ENCODE data around the gene IVL.

IVL gene

DNA sequence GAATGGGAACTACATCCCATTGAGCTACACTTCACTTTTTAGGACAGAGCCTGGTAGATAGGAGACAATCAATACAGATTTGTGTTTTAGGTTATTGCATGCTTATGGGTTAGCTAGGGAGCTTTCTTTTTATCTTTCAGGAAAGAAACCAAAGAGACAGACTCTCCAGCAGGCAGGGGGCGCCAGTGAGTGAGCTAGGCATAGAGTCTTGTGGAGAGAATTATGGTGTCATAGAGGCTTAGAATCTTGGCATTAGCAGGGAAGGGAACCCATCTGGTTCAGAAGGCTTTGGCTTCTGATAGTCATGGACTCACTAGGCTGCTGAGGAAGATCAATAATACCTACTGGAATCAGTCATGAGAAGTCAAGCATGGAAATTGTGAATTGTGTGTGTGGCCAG, 30.3 kb upstream of the IVL start, which contains the start of gene SMCP:
TSS of gene SMCP (plus strand) at position 281 of the 400 bp plus-strand sequence. CDS start 6,101 bp downstream, outside the sequence.
- Histone ChIP-seq H2AK5ac (ENCODE audit: low read depth, low read length) (no peak within 1 kb of the TSS), H3K27ac (replicated peaks; ENCODE audit: low read length) (no peak within 1 kb of the TSS), H3K4me1 (ENCODE audit: control insufficient read depth in 2 of 2, insufficient read depth in 1 of 2, low read depth in 1 of 2, low read length in 2 of 2) (no peaks in the 10 kb centered on the region), H3K79me1 (ENCODE audit: low read depth, low read length) (no peaks in the 10 kb centered on the region), H2BK15ac (ENCODE audit: low read length) (no peak within 1 kb of the TSS), H2AFZ (ENCODE audit: low read length) (no peak within 1 kb of the TSS), H3K4me3 (ENCODE audit: low read length in 2 of 2) (no peak within 1 kb of the TSS), H4K8ac (ENCODE audit: low read depth, low read length) (no peak within 1 kb of the TSS), H3K4me2 (ENCODE audit: insufficient read depth, low read length, poor library complexity, severe bottlenecking) (no peak within 1 kb of the TSS), H3K4ac (ENCODE audit: low read length) (no peak within 1 kb of the TSS), H2BK5ac (ENCODE audit: low read length) (no peak within 1 kb of the TSS), H3K27me3 (ENCODE audit: control insufficient read depth in 3 of 3, insufficient read depth in 3 of 3, low read depth in 1 of 3, low read length in 3 of 3) (no peaks in the 10 kb centered on the region), H4K91ac (ENCODE audit: low read depth, low read length, poor library complexity) (no peak within 1 kb of the TSS), H3K18ac (ENCODE audit: low read length) (no peak within 1 kb of the TSS), H3K14ac (ENCODE audit: low read length) (no peak within 1 kb of the TSS), H2BK12ac (ENCODE audit: low read length) (no peak within 1 kb of the TSS), H3K23ac (ENCODE audit: low read depth, low read length, poor library complexity) (no peak within 1 kb of the TSS), H3K9me3 (replicated peaks in 1 of 2; ENCODE audit: control insufficient read depth in 2 of 2, insufficient read depth in 1 of 2, low read depth in 1 of 2, low read length in 2 of 2) (peaks cover 0 to 2% of the 10 kb centered on the region in 2 donors), H3K36me3 (replicated peaks in 1 of 2; ENCODE audit: control insufficient read depth in 2 of 2, insufficient read depth in 2 of 2, low read length in 2 of 2) (no peaks in the 10 kb centered on the region), H3K9ac (ENCODE audit: low read depth, low read length, poor library complexity) (no peak within 1 kb of the TSS), H2BK120ac (ENCODE audit: low read depth, low read length) (no peak within 1 kb of the TSS)
- no CpG with 5 or more reads among the region's 1 CpG for WGBS, 2 donors (ENCODE audit: extremely low coverage in 2 of 2, insufficient read length in 2 of 2, insufficient replicate concordance in 1 of 2)
- DNase-seq (ENCODE audit: low spot score) = no peak

DNA sequence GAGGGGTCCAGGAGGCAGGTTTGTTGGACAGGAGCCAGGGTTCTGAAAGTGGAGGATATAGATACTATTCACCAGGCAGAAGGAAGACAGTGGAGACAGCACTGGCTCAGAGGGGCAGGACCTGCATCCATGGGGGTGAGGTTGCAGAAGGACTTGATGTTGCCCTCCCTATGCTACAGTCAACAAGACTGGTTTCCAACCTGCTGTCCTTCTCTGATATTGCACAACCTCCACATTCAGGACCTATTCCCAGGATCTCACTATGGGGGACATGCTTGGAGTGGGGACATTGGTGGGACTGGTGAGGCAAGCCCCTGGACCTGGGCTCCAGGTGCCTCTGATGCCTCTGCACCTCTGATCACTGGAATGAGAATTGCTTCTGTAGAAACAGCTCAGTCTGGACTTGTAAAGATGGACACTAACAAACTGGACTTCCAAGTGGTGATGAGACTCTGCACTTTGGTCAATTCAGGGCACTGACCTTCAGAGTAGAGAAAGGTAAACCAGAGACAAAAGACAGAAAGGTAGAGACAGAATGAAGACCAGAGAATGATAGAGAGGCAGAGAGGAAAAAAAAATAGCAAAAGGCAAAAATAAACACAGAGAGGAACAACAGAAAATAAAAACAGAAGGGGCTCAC, 28.7 kb upstream of the IVL start:
- no peak overlapping the region for H3K14ac ChIP-seq (ENCODE audit: low read length)
- no peak overlapping the region for H2BK15ac ChIP-seq (ENCODE audit: low read length)
- no peak overlapping the region for H4K91ac ChIP-seq (ENCODE audit: low read depth, low read length, poor library complexity)

GRCh38 chr1:152880316-152880715, 28.0 kb upstream of the IVL start:
- WGBS, 2 donors (ENCODE audit: extremely low coverage in 2 of 2, insufficient read length in 2 of 2, insufficient replicate concordance in 1 of 2) = no CpG with 5 or more reads among the region's 4 CpGs
- Histone ChIP-seq H2AK5ac (ENCODE audit: low read depth, low read length) (no peak overlapping the region), H2BK120ac (ENCODE audit: low read depth, low read length) (no peak overlapping the region)

More for the DNA sequence above, 28.7 kb upstream of the IVL start:
- Histone ChIP-seq H3K18ac (ENCODE audit: low read length) (no peak overlapping the region), H3K4me2 (ENCODE audit: insufficient read depth, low read length, poor library complexity, severe bottlenecking) (no peak overlapping the region), H3K4me3 (ENCODE audit: low read length in 2 of 2) (no peak overlapping the region), H2BK12ac (ENCODE audit: low read length) (no peak overlapping the region), H2AFZ (ENCODE audit: low read length) (no peak overlapping the region), H3K9me3 (replicated peaks in 1 of 2; ENCODE audit: control insufficient read depth in 2 of 2, insufficient read depth in 1 of 2, low read depth in 1 of 2, low read length in 2 of 2) (peaks cover 0 to 4% of the 10 kb centered on the region in 2 donors), H3K23ac (ENCODE audit: low read depth, low read length, poor library complexity) (no peak overlapping the region), H4K8ac (ENCODE audit: low read depth, low read length) (no peak overlapping the region), H3K4me1 (ENCODE audit: control insufficient read depth in 2 of 2, insufficient read depth in 1 of 2, low read depth in 1 of 2, low read length in 2 of 2) (no peaks in the 10 kb centered on the region), H3K9ac (ENCODE audit: low read depth, low read length, poor library complexity) (no peak overlapping the region), H2AK5ac (ENCODE audit: low read depth, low read length) (no peak overlapping the region), H3K27ac (replicated peaks; ENCODE audit: low read length) (no peak overlapping the region), H3K27me3 (ENCODE audit: control insufficient read depth in 3 of 3, insufficient read depth in 3 of 3, low read depth in 1 of 3, low read length in 3 of 3) (no peaks in the 10 kb centered on the region), H3K36me3 (replicated peaks in 1 of 2; ENCODE audit: control insufficient read depth in 2 of 2, insufficient read depth in 2 of 2, low read length in 2 of 2) (no peaks in the 10 kb centered on the region), H3K79me1 (ENCODE audit: low read depth, low read length) (no peaks in the 10 kb centered on the region), H2BK120ac (ENCODE audit: low read depth, low read length) (no peak overlapping the region), H3K4ac (ENCODE audit: low read length) (no peak overlapping the region), H2BK5ac (ENCODE audit: low read length) (no peak overlapping the region)
- no peak for DNase-seq (ENCODE audit: low spot score)

GRCh38 chr1:152880907-152881306, 27.4 kb upstream of the IVL start:
- Histone ChIP-seq H3K4me2 (ENCODE audit: insufficient read depth, low read length, poor library complexity, severe bottlenecking) (no peak overlapping the region), H3K23ac (ENCODE audit: low read depth, low read length, poor library complexity) (no peak overlapping the region), H2BK5ac (ENCODE audit: low read length) (no peak overlapping the region), H3K18ac (ENCODE audit: low read length) (no peak overlapping the region), H3K9me3 (replicated peaks in 1 of 2; ENCODE audit: control insufficient read depth in 2 of 2, insufficient read depth in 1 of 2, low read depth in 1 of 2, low read length in 2 of 2) (peaks cover 0 to 4% of the 10 kb centered on the region in 2 donors), H4K8ac (ENCODE audit: low read depth, low read length) (no peak overlapping the region), H3K9ac (ENCODE audit: low read depth, low read length, poor library complexity) (no peak overlapping the region), H3K4me3 (ENCODE audit: low read length in 2 of 2) (no peak overlapping the region), H3K4me1 (ENCODE audit: control insufficient read depth in 2 of 2, insufficient read depth in 1 of 2, low read depth in 1 of 2, low read length in 2 of 2) (no peaks in the 10 kb centered on the region), H3K79me1 (ENCODE audit: low read depth, low read length) (no peaks in the 10 kb centered on the region), H2BK120ac (ENCODE audit: low read depth, low read length) (no peak overlapping the region), H3K4ac (ENCODE audit: low read length) (no peak overlapping the region), H2BK15ac (ENCODE audit: low read length) (no peak overlapping the region), H4K91ac (ENCODE audit: low read depth, low read length, poor library complexity) (no peak overlapping the region), H2AFZ (ENCODE audit: low read length) (no peak overlapping the region), H3K27me3 (ENCODE audit: control insufficient read depth in 3 of 3, insufficient read depth in 3 of 3, low read depth in 1 of 3, low read length in 3 of 3) (no peaks in the 10 kb centered on the region), H2AK5ac (ENCODE audit: low read depth, low read length) (no peak overlapping the region), H3K36me3 (replicated peaks in 1 of 2; ENCODE audit: control insufficient read depth in 2 of 2, insufficient read depth in 2 of 2, low read length in 2 of 2) (no peaks in the 10 kb centered on the region), H3K14ac (ENCODE audit: low read length) (no peak overlapping the region), H3K27ac (replicated peaks; ENCODE audit: low read length) (no peak overlapping the region), H2BK12ac (ENCODE audit: low read length) (no peak overlapping the region)
- no peak for DNase-seq (ENCODE audit: low spot score)
- no CpG with 5 or more reads among the region's 5 CpGs for WGBS, 2 donors (ENCODE audit: extremely low coverage in 2 of 2, insufficient read length in 2 of 2, insufficient replicate concordance in 1 of 2)

More at GRCh38 chr1:152880316-152880715, 28.0 kb upstream of the IVL start:
- no peaks in the 10 kb centered on the region for H3K36me3 ChIP-seq (replicated peaks in 1 of 2; ENCODE audit: control insufficient read depth in 2 of 2, insufficient read depth in 2 of 2, low read length in 2 of 2)
- DNase-seq (ENCODE audit: low spot score) = no peak
- no peak overlapping the region for H3K23ac ChIP-seq (ENCODE audit: low read depth, low read length, poor library complexity)
- no peaks in the 10 kb centered on the region for H3K79me1 ChIP-seq (ENCODE audit: low read depth, low read length)
- H3K4ac ChIP-seq (ENCODE audit: low read length) = no peak overlapping the region
- H4K8ac ChIP-seq (ENCODE audit: low read depth, low read length) = no peak overlapping the region
- H2BK12ac ChIP-seq (ENCODE audit: low read length) = no peak overlapping the region
- no peak overlapping the region for H2BK15ac ChIP-seq (ENCODE audit: low read length)
- no peak overlapping the region for H4K91ac ChIP-seq (ENCODE audit: low read depth, low read length, poor library complexity)
- H3K27ac ChIP-seq (replicated peaks; ENCODE audit: low read length) = no peak overlapping the region
- H2BK5ac ChIP-seq (ENCODE audit: low read length) = no peak overlapping the region
- H3K4me2 ChIP-seq (ENCODE audit: insufficient read depth, low read length, poor library complexity, severe bottlenecking) = no peak overlapping the region
- H3K9me3 ChIP-seq (replicated peaks in 1 of 2; ENCODE audit: control insufficient read depth in 2 of 2, insufficient read depth in 1 of 2, low read depth in 1 of 2, low read length in 2 of 2) = peaks cover 0 to 4% of the 10 kb centered on the region in 2 donors
- H3K14ac ChIP-seq (ENCODE audit: low read length) = no peak overlapping the region
- H3K18ac ChIP-seq (ENCODE audit: low read length) = no peak overlapping the region
- H2AFZ ChIP-seq (ENCODE audit: low read length) = no peak overlapping the region
- H3K9ac ChIP-seq (ENCODE audit: low read depth, low read length, poor library complexity) = no peak overlapping the region
- no peaks in the 10 kb centered on the region for H3K4me1 ChIP-seq (ENCODE audit: control insufficient read depth in 2 of 2, insufficient read depth in 1 of 2, low read depth in 1 of 2, low read length in 2 of 2)
- H3K4me3 ChIP-seq (ENCODE audit: low read length in 2 of 2) = no peak overlapping the region
- H3K27me3 ChIP-seq (ENCODE audit: control insufficient read depth in 3 of 3, insufficient read depth in 3 of 3, low read depth in 1 of 3, low read length in 3 of 3) = no peaks in the 10 kb centered on the region

Data from neuronal stem cell (in vitro differentiated cells).